ENCODE data around the gene PPFIBP1.

PPFIBP1 gene

DNA sequence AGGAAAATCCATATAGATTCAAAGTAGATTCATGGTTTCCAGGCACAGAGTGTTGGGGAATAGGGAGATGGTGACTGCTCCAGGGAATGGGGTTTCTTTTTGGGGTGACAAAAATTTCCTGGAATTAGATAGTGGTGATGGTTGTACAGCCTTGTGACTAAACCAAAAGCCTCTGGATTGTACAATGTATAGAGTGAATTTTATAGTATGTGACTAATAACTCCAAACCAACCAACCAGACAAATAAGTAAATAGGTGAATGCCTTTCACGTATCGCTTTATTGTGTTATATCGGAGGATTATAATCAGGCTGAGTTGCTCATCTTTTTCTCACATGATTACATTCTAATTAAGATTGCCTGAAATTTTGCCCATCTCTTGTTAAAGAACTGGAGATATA lies 24.6 kb upstream of the PPFIBP1 start:
- Histone ChIP-seq H3K4ac (ENCODE audit: low read depth, low read length) (no peak overlapping the region), H3K9ac (ENCODE audit: low read length) (no peak overlapping the region), H3K4me2 (ENCODE audit: low read length) (no peak overlapping the region), H3K4me3 (ENCODE audit: low read depth, low read length) (no peak overlapping the region), H2BK5ac (ENCODE audit: low read depth, low read length, poor library complexity) (no peak overlapping the region), H4K8ac (ENCODE audit: low read depth, low read length) (no peak overlapping the region), H3K36me3 (ENCODE audit: control insufficient read depth in 1 of 2, insufficient read depth in 2 of 2, low read length in 2 of 2) (no peaks in the 10 kb centered on the region), H2AFZ (ENCODE audit: insufficient read depth, low read length, poor library complexity) (no peak overlapping the region), H3K18ac (ENCODE audit: low read length) (no peak overlapping the region), H3K27me3 (ENCODE audit: insufficient read depth, low read length) (no peaks in the 10 kb centered on the region), H2AK5ac (ENCODE audit: low read length) (no peak overlapping the region), H2BK12ac (ENCODE audit: low read length) (no peak overlapping the region), H3K27ac (ENCODE audit: low read depth, low read length) (no peak overlapping the region), H3K9me3 (ENCODE audit: insufficient read depth, low read depth, low read length) (no peaks in the 10 kb centered on the region), H4K91ac (ENCODE audit: low read depth, low read length) (no peak overlapping the region), H3K23ac (ENCODE audit: low read length) (no peak overlapping the region), H4K12ac (ENCODE audit: low read depth, low read length) (no peak overlapping the region), H3K4me1 (ENCODE audit: control insufficient read depth in 1 of 2, insufficient read depth in 2 of 2, low read length in 2 of 2) (no peaks in the 10 kb centered on the region), H3K79me2 (ENCODE audit: control insufficient read depth, insufficient read depth, low read length, poor library complexity) (no peaks in the 10 kb centered on the region), H3K79me1 (ENCODE audit: low read length) (no peaks in the 10 kb centered on the region), H2BK120ac (ENCODE audit: insufficient read depth, low read length, poor library complexity) (no peak overlapping the region), H3K14ac (ENCODE audit: low read length) (no peak overlapping the region)
- DNase-seq: no peak
- no CpG with 5 or more reads among the region's 3 CpGs for WGBS (ENCODE audit: extremely low coverage, insufficient coverage, insufficient read length)

- WGBS (ENCODE audit: extremely low coverage, insufficient coverage, insufficient read length): no CpG with 5 or more reads among the region's 3 CpGs
Measured at GRCh38 chr12:27500546-27500945, 23.5 kb upstream of the PPFIBP1 start.

GRCh38 chr12:27502021-27502435 lies 22.0 kb upstream of the PPFIBP1 start:
- no peak overlapping the region for H3K9ac ChIP-seq (ENCODE audit: low read length)
- no peaks in the 10 kb centered on the region for H3K9me3 ChIP-seq (ENCODE audit: insufficient read depth, low read depth, low read length)
- no peak overlapping the region for H3K4me3 ChIP-seq (ENCODE audit: low read depth, low read length)
- no peaks in the 10 kb centered on the region for H3K27me3 ChIP-seq (ENCODE audit: insufficient read depth, low read length)
- no peak overlapping the region for H3K23ac ChIP-seq (ENCODE audit: low read length)
- no peaks in the 10 kb centered on the region for H3K4me1 ChIP-seq (ENCODE audit: control insufficient read depth in 1 of 2, insufficient read depth in 2 of 2, low read length in 2 of 2)
- no peak overlapping the region for H2AFZ ChIP-seq (ENCODE audit: insufficient read depth, low read length, poor library complexity)
- H2AK5ac ChIP-seq (ENCODE audit: low read length): no peak overlapping the region
- H2BK120ac ChIP-seq (ENCODE audit: insufficient read depth, low read length, poor library complexity): no peak overlapping the region
- DNase-seq: no peak
- H3K4me2 ChIP-seq (ENCODE audit: low read length): no peak overlapping the region
- no peak overlapping the region for H4K8ac ChIP-seq (ENCODE audit: low read depth, low read length)
- H2BK5ac ChIP-seq (ENCODE audit: low read depth, low read length, poor library complexity): no peak overlapping the region
- no peaks in the 10 kb centered on the region for H3K79me1 ChIP-seq (ENCODE audit: low read length)
- no peak overlapping the region for H3K27ac ChIP-seq (ENCODE audit: low read depth, low read length)
- H4K91ac ChIP-seq (ENCODE audit: low read depth, low read length): no peak overlapping the region
- WGBS (ENCODE audit: extremely low coverage, insufficient coverage, insufficient read length): no CpG with 5 or more reads among the region's 6 CpGs
- H3K14ac ChIP-seq (ENCODE audit: low read length): no peak overlapping the region
- no peak overlapping the region for H4K12ac ChIP-seq (ENCODE audit: low read depth, low read length)
- H3K79me2 ChIP-seq (ENCODE audit: control insufficient read depth, insufficient read depth, low read length, poor library complexity): no peaks in the 10 kb centered on the region
- H3K4ac ChIP-seq (ENCODE audit: low read depth, low read length): no peak overlapping the region
- H3K36me3 ChIP-seq (ENCODE audit: control insufficient read depth in 1 of 2, insufficient read depth in 2 of 2, low read length in 2 of 2): no peaks in the 10 kb centered on the region
- no peak overlapping the region for H2BK12ac ChIP-seq (ENCODE audit: low read length)
- H3K18ac ChIP-seq (ENCODE audit: low read length): no peak overlapping the region

More at GRCh38 chr12:27500546-27500945, 23.5 kb upstream of the PPFIBP1 start:
- no peak overlapping the region for H3K14ac ChIP-seq (ENCODE audit: low read length)
- no peaks in the 10 kb centered on the region for H3K27me3 ChIP-seq (ENCODE audit: insufficient read depth, low read length)
- no peak overlapping the region for H3K4me2 ChIP-seq (ENCODE audit: low read length)
- no peak overlapping the region for H2AK5ac ChIP-seq (ENCODE audit: low read length)
- H4K12ac ChIP-seq (ENCODE audit: low read depth, low read length): no peak overlapping the region
- DNase-seq: no peak
- no peaks in the 10 kb centered on the region for H3K79me1 ChIP-seq (ENCODE audit: low read length)
- no peaks in the 10 kb centered on the region for H3K79me2 ChIP-seq (ENCODE audit: control insufficient read depth, insufficient read depth, low read length, poor library complexity)
- no peaks in the 10 kb centered on the region for H3K9me3 ChIP-seq (ENCODE audit: insufficient read depth, low read depth, low read length)
- H3K4ac ChIP-seq (ENCODE audit: low read depth, low read length): no peak overlapping the region
- H3K23ac ChIP-seq (ENCODE audit: low read length): no peak overlapping the region
- H3K4me3 ChIP-seq (ENCODE audit: low read depth, low read length): no peak overlapping the region
- H2BK120ac ChIP-seq (ENCODE audit: insufficient read depth, low read length, poor library complexity): no peak overlapping the region
- H2BK12ac ChIP-seq (ENCODE audit: low read length): no peak overlapping the region
- no peak overlapping the region for H3K18ac ChIP-seq (ENCODE audit: low read length)
- no peak overlapping the region for H4K8ac ChIP-seq (ENCODE audit: low read depth, low read length)
- H3K27ac ChIP-seq (ENCODE audit: low read depth, low read length): no peak overlapping the region
- H3K4me1 ChIP-seq (ENCODE audit: control insufficient read depth in 1 of 2, insufficient read depth in 2 of 2, low read length in 2 of 2): no peaks in the 10 kb centered on the region
- no peak overlapping the region for H2BK5ac ChIP-seq (ENCODE audit: low read depth, low read length, poor library complexity)
- H3K9ac ChIP-seq (ENCODE audit: low read length): no peak overlapping the region
- no peaks in the 10 kb centered on the region for H3K36me3 ChIP-seq (ENCODE audit: control insufficient read depth in 1 of 2, insufficient read depth in 2 of 2, low read length in 2 of 2)
- H4K91ac ChIP-seq (ENCODE audit: low read depth, low read length): no peak overlapping the region
- H2AFZ ChIP-seq (ENCODE audit: insufficient read depth, low read length, poor library complexity): no peak overlapping the region

GRCh38 chr12:27504507-27504906 lies 19.5 kb upstream of the PPFIBP1 start:
- no peak overlapping the region for H3K4me2 ChIP-seq (ENCODE audit: low read length)
- no peak overlapping the region for H2AFZ ChIP-seq (ENCODE audit: insufficient read depth, low read length, poor library complexity)
- H3K27me3 ChIP-seq (ENCODE audit: insufficient read depth, low read length): no peaks in the 10 kb centered on the region
- H3K4me3 ChIP-seq (ENCODE audit: low read depth, low read length): no peak overlapping the region
- no peaks in the 10 kb centered on the region for H3K79me2 ChIP-seq (ENCODE audit: control insufficient read depth, insufficient read depth, low read length, poor library complexity)
- H2BK120ac ChIP-seq (ENCODE audit: insufficient read depth, low read length, poor library complexity): no peak overlapping the region
- H4K91ac ChIP-seq (ENCODE audit: low read depth, low read length): no peak overlapping the region
- WGBS (ENCODE audit: extremely low coverage, insufficient coverage, insufficient read length): no CpG with 5 or more reads among the region's 2 CpGs
- H3K4me1 ChIP-seq (ENCODE audit: control insufficient read depth in 1 of 2, insufficient read depth in 2 of 2, low read length in 2 of 2): no peaks in the 10 kb centered on the region
- H3K4ac ChIP-seq (ENCODE audit: low read depth, low read length): no peak overlapping the region
- no peak overlapping the region for H4K12ac ChIP-seq (ENCODE audit: low read depth, low read length)
- H3K9ac ChIP-seq (ENCODE audit: low read length): no peak overlapping the region
- H3K9me3 ChIP-seq (ENCODE audit: insufficient read depth, low read depth, low read length): no peaks in the 10 kb centered on the region
- no peak overlapping the region for H3K23ac ChIP-seq (ENCODE audit: low read length)
- no peak for DNase-seq
- H3K79me1 ChIP-seq (ENCODE audit: low read length): no peaks in the 10 kb centered on the region
- no peak overlapping the region for H2AK5ac ChIP-seq (ENCODE audit: low read length)
- no peak overlapping the region for H2BK12ac ChIP-seq (ENCODE audit: low read length)
- H2BK5ac ChIP-seq (ENCODE audit: low read depth, low read length, poor library complexity): no peak overlapping the region
- H3K36me3 ChIP-seq (ENCODE audit: control insufficient read depth in 1 of 2, insufficient read depth in 2 of 2, low read length in 2 of 2): no peaks in the 10 kb centered on the region
- H3K18ac ChIP-seq (ENCODE audit: low read length): no peak overlapping the region
- no peak overlapping the region for H4K8ac ChIP-seq (ENCODE audit: low read depth, low read length)
- H3K27ac ChIP-seq (ENCODE audit: low read depth, low read length): no peak overlapping the region
- no peak overlapping the region for H3K14ac ChIP-seq (ENCODE audit: low read length)

Measured in trophoblast cell (in vitro differentiated cells and primary cell).